Right ventricle myocardium inferior (tissue), 1 donor: ENCODE measurements around the gene SPATA6L. TPM values are rescaled to one million over a fixed set of nuclear protein-coding genes. Genes with fewer than 3 reads are reported as not detected.
"Not testable (repeated sequence)": the region's sequence is repeated elsewhere in the genome, so short reads cannot be mapped to it uniquely, and the experiment has no call there.

Experiments
- ATAC-seq: fragments of 200-7000 bp; cut with Tn5 transposase; one replicate; pipeline ENCODE4 v1.9.1; 2020; ENCODE audit warnings: mild to moderate bottlenecking, moderate library complexity
- DNase-seq: peaks from one replicate; pipeline ENCODE4 v3.0.0; 2021; ENCODE audit errors: missing footprints
- intact Hi-C: fragments of 100-400 bp; cut with DNase I; formaldehyde crosslinking; loops from one replicate; pipeline ENCODE4 v1.11.0; 2022
- total RNA-seq: library from RNA; stranded (reverse); fragmentation: NEBNext Ultra II Directional; extraction: Animal tissue kit (Norgen Biotek cat#: 25700); gene quantifications from one replicate; pipeline ENCODE4 v1.2.1, GENCODE V29; 2021
- donor health status: DM: no; HTN: yes; CAD: no; lungs with severe emphysema.

The SPATA6L gene
- total RNA-seq, 1 donor from 2014 or later, result 0.38 TPM

- ATAC-seq, result peak; percentile 10
- intact Hi-C loops, result loop anchor here (10.0 kb wide), 1 partner anchor 305 kb away; the partner anchor contains the start of gene JAK2
- no peak for DNase-seq
These were observed 13.9 kb upstream of the SPATA6L start for GRCh38 chr9:4680173-4680525.

GRCh38 chr9:4679268-4680172, 13.2 kb upstream of the SPATA6L start, which contains the start of gene CDC37L1:
Gene CDC37L1 (plus strand): TSS chr9:4679569. CDS start chr9:4679768, 199 bp downstream.
- ATAC-seq, result peak; percentile 99
- peak; percentile 99 for DNase-seq
- intact Hi-C loops, result loop anchor here (5.0 to 10.0 kb wide), 2 partner anchors 63 to 305 kb away; partner anchors contain the start of genes AK3 and JAK2

- DNase-seq (no peak), ATAC-seq (peak; percentile 20)
- intact Hi-C loops, result loop anchor here (5.0 kb wide), 1 partner anchor 64 kb away; the partner anchor contains the start of gene AK3
These were observed 12.5 kb upstream of the SPATA6L start for GRCh38 chr9:4678679-4679267.

- ATAC-seq (no peak), DNase-seq (no peak)
- intact Hi-C loops, result loop anchor here (5.0 kb wide), 1 partner anchor 65 kb away; the partner anchor contains the start of gene AK3
These were observed 11.1 kb upstream of the SPATA6L start for GRCh38 chr9:4677392-4677791.

- ATAC-seq (no peak), DNase-seq (no peak)
- intact Hi-C loops, result loop anchor here (5.0 kb wide), 1 partner anchor 68 kb away; the partner anchor contains the start of gene AK3
These were observed 8.5 kb upstream of the SPATA6L start for GRCh38 chr9:4674783-4675182.

- intact Hi-C loops, result no loop called here
- ATAC-seq (no peak), DNase-seq (no peak)
These were observed 5.5 kb upstream of the SPATA6L start for GRCh38 chr9:4671737-4672136.

- ATAC-seq, result no peak
- intact Hi-C loops, result no loop called here
- no peak for DNase-seq
These were observed 4.3 kb upstream of the SPATA6L start for GRCh38 chr9:4670591-4670990.

GRCh38 chr9:4669890-4670289, 3.6 kb upstream of the SPATA6L start:
- intact Hi-C loops, result loop anchor here (10.0 kb wide), 1 partner anchor 1145 kb away; the partner anchor contains the start of gene RFX3
- no peak for DNase-seq
- ATAC-seq, result no peak

- intact Hi-C loops, result loop anchor here (10.0 kb wide), 1 partner anchor 1144 kb away; the partner anchor contains the start of gene RFX3
- no peak for ATAC-seq
These were observed 2.3 kb upstream of the SPATA6L start for GRCh38 chr9:4668604-4669003.

GRCh38 chr9:4667681-4668080, 1.4 kb upstream of the SPATA6L start:
- intact Hi-C loops, result loop anchor here (10.0 kb wide), 1 partner anchor 1143 kb away; the partner anchor contains the start of gene RFX3
- no peak for DNase-seq
- no peak for ATAC-seq

More at GRCh38 chr9:4668604-4669003, 2.3 kb upstream of the SPATA6L start:
- DNase-seq, result no peak

- no peak for DNase-seq
- no peak for ATAC-seq
- intact Hi-C loops, result loop anchor here (10.0 kb wide), 1 partner anchor 1141 kb away; the partner anchor contains the start of gene RFX3
These were observed 923 bp downstream of the SPATA6L start for GRCh38 chr9:4665357-4665756.

GRCh38 chr9:4663956-4664355, 2.3 kb downstream of the SPATA6L start:
- ATAC-seq (no peak), DNase-seq (no peak)
- intact Hi-C loops, result loop anchor here (2.0 to 10.0 kb wide), 2 partner anchors 77 to 1139 kb away; partner anchors contain the start of genes AK3 and RFX3

- intact Hi-C loops, result loop anchor here (2.0 to 10.0 kb wide), 2 partner anchors 78 to 1138 kb away; partner anchors contain the start of genes AK3 and RFX3
- peak; percentile 3 for ATAC-seq
- DNase-seq, result no peak
These were observed 3.1 kb downstream of the SPATA6L start for GRCh38 chr9:4662989-4663792.

- ATAC-seq (peak; percentile 97), DNase-seq (peak; percentile 93)
- intact Hi-C loops, result loop anchor here (2.0 to 10.0 kb wide), 2 partner anchors 78 to 1138 kb away; partner anchors contain the start of genes AK3 and RFX3
These were observed 3.9 kb downstream of the SPATA6L start, which contains the start of gene PLPP6 for GRCh38 chr9:4662108-4662988. Gene PLPP6 (plus strand): TSS chr9:4662294. CDS start chr9:4662376, 82 bp downstream.

- ATAC-seq (no peak), DNase-seq (no peak)
- intact Hi-C loops, result loop anchor here (2.0 to 10.0 kb wide), 2 partner anchors 79 to 1137 kb away; partner anchors contain the start of genes AK3 and RFX3
These were observed 4.7 kb downstream of the SPATA6L start for GRCh38 chr9:4661611-4662010.

- DNase-seq (no peak), ATAC-seq (no peak)
- intact Hi-C loops, result loop anchor here (10.0 kb wide), 1 partner anchor 1136 kb away; the partner anchor contains the start of gene RFX3
These were observed 5.1 kb downstream of the SPATA6L start for GRCh38 chr9:4661165-4661564.

GRCh38 chr9:4660665-4661064, 5.6 kb downstream of the SPATA6L start:
- intact Hi-C loops, result loop anchor here (10.0 kb wide), 1 partner anchor 1136 kb away; the partner anchor contains the start of gene RFX3

More at GRCh38 chr9:4660665-4661064, 5.6 kb downstream of the SPATA6L start:
- ATAC-seq, DNase-seq: not testable (repeated sequence)
